Hematopoietic multipotent progenitor cell treated with erythropoietin and hydrocortisone succinate and interleukin-3 and kit ligand, for 17 days (in vitro differentiated cells): Measurements from ENCODE around the gene LMAN2L.

Experiments
- DNase-seq: peaks from one replicate; pipeline ENCODE4 v3.0.0-alpha.2; 2015; ENCODE audit warnings: low spot score

LMAN2L gene

GRCh38 chr2:96760036-96760985, 20.4 kb upstream of the LMAN2L start, which contains the start of gene CNNM4:
Gene CNNM4 (plus strand): TSS chr2:96760902. CDS start chr2:96761000, 98 bp downstream.
- peak; percentile 94 for DNase-seq

- no peak for DNase-seq
Observed at GRCh38 chr2:96759548-96759947, 19.7 kb upstream of the LMAN2L start.

GRCh38 chr2:96758987-96759386, 19.1 kb upstream of the LMAN2L start:
- no peak for DNase-seq

DNA sequence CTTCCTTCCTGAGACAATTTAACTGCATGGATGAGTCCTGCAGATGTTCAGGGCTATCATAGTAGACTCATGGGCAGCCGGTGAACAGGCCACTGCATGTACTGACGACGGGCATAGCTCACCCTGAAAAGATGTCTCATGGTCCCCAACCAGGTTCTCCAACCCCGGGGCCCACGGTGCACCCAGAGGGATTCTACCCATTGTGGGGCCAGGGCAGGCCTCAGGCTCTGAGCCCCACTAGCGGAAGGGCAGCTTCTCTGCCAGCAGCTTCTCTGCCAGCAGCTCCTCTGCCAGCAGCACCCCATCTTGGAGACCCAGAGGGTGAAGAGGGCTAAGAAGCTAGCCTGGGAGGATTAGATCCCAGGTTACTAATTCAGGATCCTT, 17.6 kb upstream of the LMAN2L start:
- DNase-seq = no peak

- no peak for DNase-seq
Observed at GRCh38 chr2:96756788-96757476, 17.1 kb upstream of the LMAN2L start.

DNA sequence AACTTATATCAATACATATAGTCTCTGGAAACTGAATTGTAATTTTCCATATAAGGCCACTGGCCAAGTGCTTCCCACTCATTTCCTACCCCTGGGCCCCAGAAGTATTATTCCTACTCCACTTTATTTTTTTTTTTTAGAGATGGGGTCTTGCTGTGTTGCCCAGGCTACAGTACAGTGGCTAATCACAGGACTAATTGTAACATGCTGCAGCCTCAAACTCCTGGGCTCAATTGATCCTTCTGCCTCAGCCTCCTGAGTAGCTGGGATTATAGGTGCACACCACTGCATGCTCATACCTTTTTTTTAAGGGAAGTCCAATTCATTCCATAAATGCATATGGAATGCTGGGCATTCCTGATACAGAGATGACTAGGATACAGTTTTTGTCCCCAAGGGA, 14.5 kb upstream of the LMAN2L start:
- DNase-seq = no peak

DNA sequence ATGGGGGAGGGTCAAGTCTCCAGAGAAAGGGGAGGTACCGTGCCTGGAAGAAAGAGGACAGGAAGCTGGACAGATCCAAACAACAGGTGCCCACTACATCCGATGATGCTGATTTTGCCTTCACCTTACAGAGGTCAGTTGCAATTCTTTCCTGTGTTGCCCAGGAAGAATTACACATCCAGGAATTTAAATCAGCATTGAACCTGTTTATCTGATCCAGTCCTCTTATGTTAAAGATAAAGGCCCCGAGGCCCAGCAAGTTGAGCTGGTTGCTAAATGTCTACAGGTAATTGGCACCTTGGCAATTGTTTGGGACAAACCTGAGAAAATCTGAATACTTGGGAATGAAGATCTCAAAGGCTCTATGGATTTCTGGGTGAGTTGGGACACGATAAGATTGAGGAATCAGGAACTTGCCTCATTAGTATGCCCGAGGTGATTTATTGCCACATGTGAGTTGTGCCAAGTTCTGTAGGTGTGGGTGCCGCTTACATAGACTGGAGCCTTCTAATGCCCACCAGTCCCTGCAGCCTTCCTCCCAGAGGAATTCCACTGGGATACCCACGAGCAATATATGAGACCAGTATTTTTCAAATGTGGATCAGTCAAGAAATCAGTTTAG, 13.9 kb upstream of the LMAN2L start:
- DNase-seq = no peak

DNA sequence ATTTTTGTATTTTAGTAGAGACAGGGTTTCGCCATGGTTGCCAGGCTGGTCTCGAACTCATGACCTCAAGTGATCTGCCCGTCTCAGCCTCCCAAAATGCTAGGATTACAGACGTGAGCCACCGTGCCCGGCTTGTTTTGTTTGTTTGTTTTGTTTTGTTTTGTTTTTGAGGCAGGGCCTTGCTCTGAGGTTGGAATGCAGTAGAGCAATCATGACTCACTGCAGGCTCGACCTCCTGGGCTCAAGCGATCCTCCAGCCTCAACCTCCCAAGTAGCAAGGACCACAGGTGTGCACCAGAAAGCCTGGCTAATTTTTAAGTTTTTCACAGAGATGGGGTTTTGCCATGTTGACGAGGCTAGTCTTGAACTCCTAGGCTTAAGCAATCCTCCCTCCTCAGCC, 11.9 kb upstream of the LMAN2L start:
- DNase-seq = no peak

DNA sequence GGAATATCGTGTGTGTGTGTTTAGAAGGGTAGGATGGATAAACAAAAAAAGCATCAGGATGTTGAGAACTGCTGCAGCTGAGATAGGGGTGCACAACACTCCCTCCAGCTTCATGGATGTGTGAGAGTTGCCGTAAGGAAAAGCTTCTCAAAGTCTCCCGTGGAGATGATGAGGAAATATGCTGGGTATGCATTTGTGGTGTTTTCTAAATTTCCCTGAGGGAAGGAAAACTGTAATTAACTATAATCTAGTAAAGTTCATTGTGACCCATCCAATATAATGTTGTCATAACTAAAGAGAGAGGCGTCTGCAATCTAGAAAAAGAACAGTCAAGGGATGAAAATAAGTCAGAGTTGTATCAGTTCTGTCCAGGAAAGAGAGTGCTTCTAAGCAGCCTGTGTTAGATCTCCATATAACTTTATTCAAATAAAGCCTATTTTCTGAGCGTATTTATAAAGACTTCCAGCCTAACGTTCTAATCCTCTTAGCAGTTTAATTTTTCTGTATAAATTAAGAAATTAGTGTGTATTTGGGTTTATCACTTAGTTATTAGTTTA, 7.3 kb upstream of the LMAN2L start:
- no peak for DNase-seq

DNA sequence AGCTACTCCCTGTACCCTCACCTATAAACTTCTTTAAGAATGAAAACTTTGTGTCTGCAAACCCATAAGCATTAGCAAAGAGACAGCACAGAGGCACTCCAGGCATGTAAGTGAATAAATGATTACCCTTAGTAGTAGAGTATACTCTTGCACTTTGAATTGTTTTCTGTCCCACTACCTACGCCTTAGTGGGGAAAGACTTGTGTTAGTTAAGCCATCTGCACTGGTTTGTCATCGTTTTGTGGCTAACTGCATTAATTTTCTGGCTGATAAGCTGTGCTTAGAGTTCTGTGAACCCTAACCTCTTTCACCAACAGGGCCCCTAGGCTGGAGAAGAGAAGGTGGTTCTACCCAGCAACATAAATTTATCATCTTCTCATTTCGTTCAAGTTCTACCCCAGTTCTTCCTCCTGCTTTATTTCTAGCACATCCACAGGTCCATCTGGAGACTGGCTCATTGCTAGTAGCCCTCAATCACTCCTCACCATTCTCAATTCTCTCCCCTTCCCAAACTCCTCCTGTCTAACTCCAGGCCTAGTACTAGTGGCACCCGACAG, 710 bp downstream of the LMAN2L start:
- no peak for DNase-seq

DNA sequence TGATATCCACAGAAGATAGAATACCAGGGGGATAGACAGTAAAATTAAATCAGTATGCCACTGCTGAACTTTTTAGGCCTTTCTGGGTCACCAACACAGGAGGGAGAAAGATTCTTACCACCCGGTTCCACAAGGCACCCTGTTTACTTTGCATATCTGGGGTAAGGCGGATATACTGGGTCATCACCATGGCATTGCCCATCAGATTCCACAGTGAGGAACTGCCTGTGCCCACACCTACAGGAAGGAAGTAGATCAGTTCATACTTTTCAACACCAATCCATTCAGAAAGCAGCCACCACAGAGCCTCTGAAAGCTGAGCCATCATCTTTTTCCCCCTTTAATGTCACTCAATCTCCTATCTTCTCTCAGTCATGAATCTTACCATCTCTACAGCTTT, 2.0 kb downstream of the LMAN2L start:
- no peak for DNase-seq

DNA sequence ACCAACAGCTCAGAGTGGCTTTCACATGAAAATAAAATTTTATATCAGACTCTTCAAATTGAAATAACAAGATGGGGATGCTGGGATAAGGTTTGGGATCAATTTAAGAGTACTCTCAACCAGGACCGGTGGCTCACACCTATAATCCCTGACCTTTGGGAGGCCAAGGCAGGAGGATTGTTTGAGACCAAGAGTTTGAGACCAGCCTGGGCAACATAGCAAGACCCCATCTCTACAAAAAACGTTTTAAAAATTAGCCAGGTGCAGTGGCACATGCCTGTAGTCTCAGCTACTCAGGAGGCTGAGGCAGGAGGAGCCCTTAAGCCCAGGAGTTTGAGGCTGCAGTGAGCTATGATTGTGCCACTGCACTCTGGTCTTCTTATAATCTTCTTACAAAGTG, 2.6 kb downstream of the LMAN2L start:
- no peak for DNase-seq

- DNase-seq = no peak
Observed at GRCh38 chr2:96734880-96735583, 4.8 kb downstream of the LMAN2L start.

- no peak for DNase-seq
Observed at GRCh38 chr2:96733931-96734330, 5.9 kb downstream of the LMAN2L start.

GRCh38 chr2:96730212-96730611, 9.7 kb downstream of the LMAN2L start:
- no peak for DNase-seq

GRCh38 chr2:96729748-96730147, 10.1 kb downstream of the LMAN2L start:
- no peak for DNase-seq

DNA sequence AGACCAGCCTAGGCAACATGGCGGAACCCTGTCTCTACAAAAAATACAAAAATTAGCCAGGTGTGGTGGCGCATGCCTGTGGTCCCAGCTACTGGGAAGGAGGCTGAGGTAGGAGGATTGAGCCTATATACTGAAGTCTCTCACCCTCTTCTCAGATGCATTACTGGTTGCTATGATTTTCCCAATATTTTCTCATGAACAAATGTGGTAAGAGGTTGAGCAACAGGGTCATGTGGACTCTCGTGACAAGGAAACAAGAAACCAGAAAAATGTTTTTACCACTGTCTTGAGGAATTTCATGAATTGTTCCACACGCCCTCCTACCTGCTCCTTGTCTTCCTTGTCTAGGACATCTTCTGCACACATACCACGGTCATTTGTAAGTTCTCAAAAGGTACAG, 12.4 kb downstream of the LMAN2L start:
- DNase-seq = no peak

DNA sequence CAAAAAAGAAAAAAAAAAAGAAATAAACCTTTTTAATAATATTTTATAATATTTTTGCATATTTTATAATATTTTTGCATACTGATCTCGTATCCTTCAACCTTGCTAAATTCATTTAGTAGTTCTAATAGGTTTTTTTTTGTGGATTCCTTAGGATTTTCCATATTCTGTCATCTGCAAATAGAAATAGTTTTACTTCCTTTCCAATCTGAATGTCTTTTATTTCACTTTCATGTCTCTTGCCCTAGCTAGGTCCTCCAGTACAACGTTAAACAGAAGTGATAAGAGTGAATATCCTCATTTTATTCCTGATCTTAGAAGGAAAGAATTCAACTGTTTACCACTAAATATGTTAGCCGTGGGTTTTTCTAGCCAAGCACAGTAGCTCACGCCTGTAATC, 13.7 kb downstream of the LMAN2L start:
- DNase-seq = no peak

DNA sequence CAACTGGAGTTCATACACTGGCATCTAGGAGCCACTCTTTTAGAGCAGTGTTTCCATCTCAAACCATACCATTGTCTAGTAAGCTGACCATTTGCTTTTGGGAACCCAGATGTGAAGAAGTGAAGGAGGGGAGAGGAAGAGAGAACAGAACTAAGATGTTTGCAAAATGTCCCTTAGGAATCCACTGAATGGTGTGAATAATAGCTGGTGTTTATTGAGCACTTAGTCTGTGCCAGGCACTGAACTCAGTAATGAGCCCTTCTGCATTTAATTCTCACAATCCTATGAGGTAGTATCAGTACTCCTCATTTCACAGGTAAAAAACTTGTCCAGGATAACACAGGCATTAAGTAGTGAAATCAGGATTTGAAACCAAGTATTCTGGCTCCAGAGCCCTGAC, 23.5 kb downstream of the LMAN2L start:
- no peak for DNase-seq

DNA sequence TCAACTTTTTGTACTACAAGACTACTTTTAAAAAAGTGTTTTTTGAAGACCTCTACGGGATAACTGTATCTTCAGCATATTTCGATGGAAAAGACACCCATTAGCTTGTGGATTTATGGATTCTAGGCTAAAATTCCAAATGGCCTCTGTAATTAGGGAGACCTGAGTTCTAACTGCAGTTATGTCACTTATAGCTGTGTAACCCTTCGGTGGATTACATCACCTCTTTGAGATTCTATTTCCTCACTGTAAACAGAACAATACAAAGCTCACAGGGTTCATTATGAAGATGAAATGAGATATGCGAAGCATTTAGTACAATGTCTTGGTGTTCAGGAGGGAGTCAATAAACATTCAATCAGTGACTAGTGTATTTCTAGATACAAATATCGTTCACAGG, 24.2 kb downstream of the LMAN2L start:
- no peak for DNase-seq

- DNase-seq = no peak
Observed at GRCh38 chr2:96710985-96711384, 28.9 kb downstream of the LMAN2L start.
